HG03342 (cell line): Measurements from ENCODE around the gene NPM1.
"Not testable (repeated sequence)": the region's sequence is repeated elsewhere in the genome, so short reads cannot be mapped to it uniquely, and the experiment has no call there.

Experiments used
- ATAC-seq: cut with Tn5 transposase; IDR thresholded peaks from one replicate; pipeline ENCODE4 v1.9.1; 2021; ENCODE audit warnings: mild to moderate bottlenecking, moderate library complexity; ENCODE audit not compliant: unreplicated experiment

Gene NPM1

GRCh38 chr5:171384999-171385398 is 2.6 kb upstream of the NPM1 start:
- not testable (repeated sequence) for ATAC-seq

- no peak for ATAC-seq
Measured at GRCh38 chr5:171386006-171386671, 1.5 kb upstream of the NPM1 start.

GRCh38 chr5:171386861-171387344 is 746 bp upstream of the NPM1 start:
- ATAC-seq, result no peak

GRCh38 chr5:171387970-171388815 is 544 bp downstream of the NPM1 start:
- peak; percentile 30 for ATAC-seq

- no peak for ATAC-seq
Measured at GRCh38 chr5:171388816-171389168, 1.1 kb downstream of the NPM1 start.

GRCh38 chr5:171390883-171391677 is 3.4 kb downstream of the NPM1 start:
- ATAC-seq, result no peak

- no peak for ATAC-seq
Measured at GRCh38 chr5:171391996-171392577, 4.4 kb downstream of the NPM1 start.

- ATAC-seq, result no peak
Measured at GRCh38 chr5:171392585-171393159, 5.0 kb downstream of the NPM1 start.

- no peak for ATAC-seq
Measured at GRCh38 chr5:171395042-171395441, 7.4 kb downstream of the NPM1 start.

GRCh38 chr5:171396583-171396982 is 8.9 kb downstream of the NPM1 start:
- ATAC-seq, result not testable (repeated sequence)

GRCh38 chr5:171397190-171397589 is 9.5 kb downstream of the NPM1 start:
- ATAC-seq, result no peak

GRCh38 chr5:171397599-171397998 is 9.9 kb downstream of the NPM1 start:
- ATAC-seq, result no peak

GRCh38 chr5:171398660-171399059 is 11.0 kb downstream of the NPM1 start:
- ATAC-seq, result not testable (repeated sequence)

GRCh38 chr5:171400169-171400568 is 12.5 kb downstream of the NPM1 start:
- no peak for ATAC-seq

- no peak for ATAC-seq
Measured at GRCh38 chr5:171401167-171401947, 13.7 kb downstream of the NPM1 start.

- ATAC-seq, result not testable (repeated sequence)
Measured at GRCh38 chr5:171402751-171403150, 15.1 kb downstream of the NPM1 start.

GRCh38 chr5:171405615-171406014 is 18.0 kb downstream of the NPM1 start:
- no peak for ATAC-seq

GRCh38 chr5:171407234-171407633 is 19.6 kb downstream of the NPM1 start:
- no peak for ATAC-seq

GRCh38 chr5:171409164-171410136 is 21.8 kb downstream of the NPM1 start:
- no peak for ATAC-seq
